WTC11 (cell line): ENCODE data around the gene SMYD3.

ENCODE experiments used
- CTCF ChIP-seq: fragments of 200-600 bp; IDR thresholded peaks from 2 replicates; pipeline ENCODE4 v1.8.0; 2022; ENCODE audit warnings: antibody characterized with exemption
- E2F4 ChIP-seq: sonication (generic); formaldehyde crosslinking; IDR thresholded peaks from 2 replicates; pipeline ENCODE4 v1.8.1; 2022; ENCODE audit warnings: low read depth, mild to moderate bottlenecking, moderate library complexity, missing genetic modification reagents, borderline replicate concordance
- ESRRA ChIP-seq: sonication (generic); formaldehyde crosslinking; IDR thresholded peaks from 2 replicates; pipeline ENCODE4 v1.8.1; 2022; ENCODE audit warnings: mild to moderate bottlenecking, missing genetic modification reagents, borderline replicate concordance
- NFE2L1 ChIP-seq: sonication (generic); formaldehyde crosslinking; IDR thresholded peaks from 2 replicates; pipeline ENCODE4 v1.8.1; 2023; ENCODE audit warnings: missing genetic modification reagents
- ZNF138 ChIP-seq: sonication (generic); formaldehyde crosslinking; conservative IDR thresholded peaks from 2 replicates; pipeline ENCODE4 v1.8.1; 2022; ENCODE audit warnings: mild to moderate bottlenecking, moderate library complexity, missing genetic modification reagents

GRCh38 chr1:245716561-245716960 is 790.5 kb downstream of the SMYD3 start:
- TF ChIP-seq NFE2L1 (CRISPR knock-in tag) = no peak
- TF ChIP-seq CTCF = no peak
- TF ChIP-seq ESRRA = no peak
- TF ChIP-seq E2F4 = no peak
- TF ChIP-seq ZNF138 (CRISPR knock-in tag) = no peak
